ENCODE measurements around the gene AEN. TPM values are rescaled to one million over a fixed set of nuclear protein-coding genes. Genes with fewer than 3 reads are reported as not detected.

AEN gene
- polyA plus RNA-seq, 2 of the 4 experiments (the other 2 are of a cell fraction), result 57.2 to 74.9 TPM

GRCh38 chr15:88618686-88619085 is 2.5 kb upstream of the AEN start:
- H3K4me3 ChIP-seq, result no peak overlapping the region
- ATAC-seq (no peak), DNase-seq (ENCODE audit: low read depth in 1 of 2, low spot score in 1 of 2) (no peak), FAIRE-seq (no peak)
- ChIA-PET POLR2A (no interaction called here), CTCF (interaction anchor here (1.0 kb wide), 1 partner anchor 142 kb away, joined by 6 read pairs; no protein-coding TSS in a partner anchor)
- peaks cover 37% of the 10 kb centered on the region for H3K4me1 ChIP-seq
- no peak overlapping the region for H3K4me2 ChIP-seq
- no peak overlapping the region for H3K27ac ChIP-seq
- H3K9me3 ChIP-seq, result no peaks in the 10 kb centered on the region
- TF ChIP-seq EHMT2 (IDR thresholded peaks at IDR 0.05; ENCODE audit: low read depth) (no peak), KDM1A (IDR thresholded peaks at IDR 0.05; ENCODE audit: low read depth) (no peak), TP53 (CRISPR knock-in tag; IDR thresholded peaks at IDR 0.05) (no peak), FOSB (CRISPR knock-in tag; IDR thresholded peaks at IDR 0.05) (no peak), RCOR1 (IDR thresholded peaks at IDR 0.05; ENCODE audit: low read depth, low read length) (no peak)

GRCh38 chr15:88619796-88620195 is 1.3 kb upstream of the AEN start:
- H3K27ac ChIP-seq, result no peak overlapping the region
- H3K4me3 ChIP-seq, result no peak overlapping the region
- no peak overlapping the region for H3K4me2 ChIP-seq
- 88% methylated on average over 2 of the region's 2 CpGs for WGBS (ENCODE audit: missing lambda C conversion rate)
- peaks cover 41% of the 10 kb centered on the region for H3K4me1 ChIP-seq
- no peak for DNase-seq (ENCODE audit: low read depth in 1 of 2, low spot score in 1 of 2)
- no peaks in the 10 kb centered on the region for H3K9me3 ChIP-seq
- ChIA-PET POLR2A (no interaction called here), CTCF (interaction anchor here (0.6 to 1.2 kb wide), 3 partner anchors 10 to 151 kb away, joined by 3 read pairs; no protein-coding TSS in a partner anchor)
- ATAC-seq, result no peak
- FAIRE-seq, result no peak
- no peak for TF ChIP-seq RCOR1 (IDR thresholded peaks at IDR 0.05; ENCODE audit: low read depth, low read length)
- TF ChIP-seq JUNB (IDR thresholded peaks at IDR 0.05), result no peak
- no peak for TF ChIP-seq E2F6 (IDR thresholded peaks at IDR 0.05; ENCODE audit: borderline replicate concordance, low read depth)
- TF ChIP-seq NPAS2 (CRISPR knock-in tag; IDR thresholded peaks at IDR 0.05; ENCODE audit: borderline replicate concordance), result no peak
- TF ChIP-seq BCL3 (IDR thresholded peaks at IDR 0.05), result no peak
- TF ChIP-seq EHMT2 (IDR thresholded peaks at IDR 0.05; ENCODE audit: low read depth), result no peak
- TF ChIP-seq FOSL2 (IDR thresholded peaks at IDR 0.05), result no peak
- TF ChIP-seq FOSL2 (CRISPR knock-in tag; IDR thresholded peaks at IDR 0.05), result no peak
- no peak for TF ChIP-seq HDAC2 (IDR thresholded peaks at IDR 0.05)
- no peak for TF ChIP-seq PBX3 (IDR thresholded peaks at IDR 0.05)
- TF ChIP-seq TP53 (CRISPR knock-in tag; IDR thresholded peaks at IDR 0.05), result no peak
- TF ChIP-seq TFCP2L1 (CRISPR knock-in tag; IDR thresholded peaks at IDR 0.05), result no peak

- CTCF ChIA-PET, result interaction anchor here (0.7 to 1.5 kb wide), 6 partner anchors 9 to 145 kb away, joined by 3 to 6 read pairs (median 4); partner anchors contain the start of gene ISG20
- ATAC-seq, result peak; percentile 23 to 33; a peak in 2 of 6 replicates
- TF ChIP-seq CTCF (IDR thresholded peaks at IDR 0.05) (no peak), REST (IDR thresholded peaks at IDR 0.05) (no peak), FOSB (CRISPR knock-in tag; IDR thresholded peaks at IDR 0.05) (0 out of 2 replicates have a peak, but pooled peaks have one; percentile 24), RARB (CRISPR knock-in tag; IDR thresholded peaks at IDR 0.05) (no peak), ZSCAN20 (CRISPR knock-in tag; IDR thresholded peaks at IDR 0.05) (no peak), BHLHE40 (IDR thresholded peaks at IDR 0.05; ENCODE audit: low read depth, low read length) (no peak), POLR2A (IDR thresholded peaks at IDR 0.05; ENCODE audit: low read length) (no peak), CBX2 (IDR thresholded peaks at IDR 0.05; ENCODE audit: borderline replicate concordance, low read depth) (no peak), JUN (IDR thresholded peaks at IDR 0.05) (no peak; a peak in 1 of 5 replicates), NR3C1 (IDR thresholded peaks at IDR 0.05) (no peak), MAFK (IDR thresholded peaks at IDR 0.05; ENCODE audit: partially characterized antibody) (peak; percentile 96), MAX (IDR thresholded peaks at IDR 0.05) (0 out of 2 replicates have a peak, but pooled peaks have one; percentile 10), SREBF2 (IDR thresholded peaks at IDR 0.05) (no peak)
Observed at GRCh38 chr15:88621789-88622604, 857 bp downstream of the AEN start.

More at GRCh38 chr15:88621789-88622604, 857 bp downstream of the AEN start:
- Histone ChIP-seq H3K9me3 (no peaks in the 10 kb centered on the region), H3K27ac (peak overlapping the region; percentile 95 to 99), H3K4me1 (peaks cover 50% of the 10 kb centered on the region), H3K4me3 (peak overlapping the region; percentile 82), H3K4me2 (peak overlapping the region; percentile 87)
- under 1% methylated on average over 17 of the region's 17 CpGs for WGBS (ENCODE audit: missing lambda C conversion rate)
- POLR2A ChIA-PET, result interaction anchor here (0.6 to 1.0 kb wide), 6 partner anchors 9 to 340 kb away, joined by 3 to 6 read pairs (median 3); partner anchors contain the start of genes MRPL46 and MRPS11
- FAIRE-seq (no peak), DNase-seq (ENCODE audit: low read depth in 1 of 2, low spot score in 1 of 2) (peak; percentile 45 to 62)
